Type B pancreatic cell (in vitro differentiated cells): Measurements from ENCODE around the gene DCST2. TPM values are rescaled to one million over a fixed set of nuclear protein-coding genes. Genes with fewer than 3 reads are reported as not detected.

Experiments
- DNase-seq: peaks from one replicate; pipeline ENCODE4 v3.0.0; 2021; ENCODE audit warnings: mixed read lengths; ENCODE audit not compliant: unreplicated experiment; ENCODE audit errors: extremely low spot score
- H3K27ac Mint-ChIP-seq: 2 replicates; pipeline ENCODE4 v1.8.0; 2021; ENCODE audit warnings: mild to moderate bottlenecking, mixed read lengths
- H3K27me3 Mint-ChIP-seq: 2 replicates; pipeline ENCODE4 v1.8.0; 2021; ENCODE audit warnings: mixed read lengths
- H3K36me3 Mint-ChIP-seq: 2 replicates; pipeline ENCODE4 v1.8.0; 2021; ENCODE audit warnings: mixed read lengths
- H3K4me1 Mint-ChIP-seq: one replicate; pipeline ENCODE4 v1.8.0; 2021; ENCODE audit warnings: mixed read lengths; ENCODE audit not compliant: unreplicated experiment
- H3K4me3 Mint-ChIP-seq: 2 replicates; pipeline ENCODE4 v1.8.0; 2021; ENCODE audit warnings: mild to moderate bottlenecking, mixed read lengths
- H3K9me3 Mint-ChIP-seq: 2 replicates; pipeline ENCODE4 v1.8.0; 2021; ENCODE audit warnings: mixed read lengths
- total RNA-seq: library from RNA; stranded (reverse); gene quantifications from 2 replicates; pipeline ENCODE4 v1.2.1, GENCODE V29; 2021; ENCODE audit warnings: low replicate concordance
- TF ChIP-seq, protein P1 (sequence below): fragments of 200-600 bp; sonication (generic); conservative IDR thresholded peaks from 2 replicates; pipeline ENCODE4 v1.5.0; 2021; ENCODE audit warnings: antibody characterized with exemption, mild to moderate bottlenecking

Gene DCST2
- total RNA-seq, 1 donor from 2014 or later = 2.4 TPM

DNA sequence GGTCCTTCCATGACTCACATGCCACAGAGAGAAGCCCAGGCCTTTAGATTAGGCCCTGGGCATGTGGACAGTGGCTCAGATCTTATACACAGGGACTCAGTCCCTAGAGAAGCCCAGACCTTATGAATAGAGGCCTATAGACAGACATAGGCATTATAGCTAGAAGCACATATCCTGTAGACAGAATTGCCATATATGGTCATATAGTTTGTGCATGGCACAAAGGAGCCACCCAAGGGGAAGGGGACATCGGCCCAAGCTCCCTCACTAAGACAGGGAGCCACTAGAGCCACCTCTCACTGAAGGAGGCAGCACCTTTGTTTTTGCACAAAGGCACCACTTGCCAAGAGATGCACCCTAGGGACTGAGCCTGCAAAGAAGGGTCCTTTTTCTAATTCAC lies 42.8 kb upstream of the DCST2 start:
- no peaks in the 10 kb centered on the region for H3K36me3 Mint-ChIP-seq
- H3K4me1 Mint-ChIP-seq = peaks cover 27% of the 10 kb centered on the region
- no peak overlapping the region for H3K27ac Mint-ChIP-seq
- no peaks in the 10 kb centered on the region for H3K9me3 Mint-ChIP-seq
- TF ChIP-seq, protein P1, sequence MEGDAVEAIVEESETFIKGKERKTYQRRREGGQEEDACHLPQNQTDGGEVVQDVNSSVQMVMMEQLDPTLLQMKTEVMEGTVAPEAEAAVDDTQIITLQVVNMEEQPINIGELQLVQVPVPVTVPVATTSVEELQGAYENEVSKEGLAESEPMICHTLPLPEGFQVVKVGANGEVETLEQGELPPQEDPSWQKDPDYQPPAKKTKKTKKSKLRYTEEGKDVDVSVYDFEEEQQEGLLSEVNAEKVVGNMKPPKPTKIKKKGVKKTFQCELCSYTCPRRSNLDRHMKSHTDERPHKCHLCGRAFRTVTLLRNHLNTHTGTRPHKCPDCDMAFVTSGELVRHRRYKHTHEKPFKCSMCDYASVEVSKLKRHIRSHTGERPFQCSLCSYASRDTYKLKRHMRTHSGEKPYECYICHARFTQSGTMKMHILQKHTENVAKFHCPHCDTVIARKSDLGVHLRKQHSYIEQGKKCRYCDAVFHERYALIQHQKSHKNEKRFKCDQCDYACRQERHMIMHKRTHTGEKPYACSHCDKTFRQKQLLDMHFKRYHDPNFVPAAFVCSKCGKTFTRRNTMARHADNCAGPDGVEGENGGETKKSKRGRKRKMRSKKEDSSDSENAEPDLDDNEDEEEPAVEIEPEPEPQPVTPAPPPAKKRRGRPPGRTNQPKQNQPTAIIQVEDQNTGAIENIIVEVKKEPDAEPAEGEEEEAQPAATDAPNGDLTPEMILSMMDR = no peak
- no peak overlapping the region for H3K4me3 Mint-ChIP-seq
- DNase-seq = no peak
- H3K27me3 Mint-ChIP-seq = peaks cover 60% of the 10 kb centered on the region

DNA sequence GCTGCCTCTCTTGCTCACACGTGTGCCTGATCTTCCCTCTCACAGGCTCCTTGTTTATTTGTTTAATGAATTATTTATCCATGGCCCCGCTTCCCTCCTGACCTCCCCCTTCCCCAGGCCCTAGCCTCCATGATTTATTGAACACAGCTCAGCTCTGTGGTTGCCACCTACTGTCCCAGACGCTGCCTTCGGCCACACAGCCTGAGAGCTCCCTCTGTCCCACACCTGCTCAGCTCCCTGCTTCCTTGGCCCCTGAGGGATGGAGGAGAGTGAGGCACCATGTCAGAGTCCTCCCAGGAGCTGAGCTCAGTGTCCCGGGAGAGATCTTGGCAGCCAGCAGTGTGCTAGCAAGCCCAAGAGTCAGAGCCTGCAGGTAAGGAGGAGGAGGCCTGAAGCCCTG lies 42.0 kb upstream of the DCST2 start:
- Mint-ChIP-seq H3K4me3 (no peak overlapping the region), H3K9me3 (no peaks in the 10 kb centered on the region), H3K36me3 (no peaks in the 10 kb centered on the region), H3K27me3 (peaks cover 55% of the 10 kb centered on the region), H3K27ac (no peak overlapping the region), H3K4me1 (peaks cover 24% of the 10 kb centered on the region)
- TF ChIP-seq, protein P1 = no peak
- no peak for DNase-seq

DNA sequence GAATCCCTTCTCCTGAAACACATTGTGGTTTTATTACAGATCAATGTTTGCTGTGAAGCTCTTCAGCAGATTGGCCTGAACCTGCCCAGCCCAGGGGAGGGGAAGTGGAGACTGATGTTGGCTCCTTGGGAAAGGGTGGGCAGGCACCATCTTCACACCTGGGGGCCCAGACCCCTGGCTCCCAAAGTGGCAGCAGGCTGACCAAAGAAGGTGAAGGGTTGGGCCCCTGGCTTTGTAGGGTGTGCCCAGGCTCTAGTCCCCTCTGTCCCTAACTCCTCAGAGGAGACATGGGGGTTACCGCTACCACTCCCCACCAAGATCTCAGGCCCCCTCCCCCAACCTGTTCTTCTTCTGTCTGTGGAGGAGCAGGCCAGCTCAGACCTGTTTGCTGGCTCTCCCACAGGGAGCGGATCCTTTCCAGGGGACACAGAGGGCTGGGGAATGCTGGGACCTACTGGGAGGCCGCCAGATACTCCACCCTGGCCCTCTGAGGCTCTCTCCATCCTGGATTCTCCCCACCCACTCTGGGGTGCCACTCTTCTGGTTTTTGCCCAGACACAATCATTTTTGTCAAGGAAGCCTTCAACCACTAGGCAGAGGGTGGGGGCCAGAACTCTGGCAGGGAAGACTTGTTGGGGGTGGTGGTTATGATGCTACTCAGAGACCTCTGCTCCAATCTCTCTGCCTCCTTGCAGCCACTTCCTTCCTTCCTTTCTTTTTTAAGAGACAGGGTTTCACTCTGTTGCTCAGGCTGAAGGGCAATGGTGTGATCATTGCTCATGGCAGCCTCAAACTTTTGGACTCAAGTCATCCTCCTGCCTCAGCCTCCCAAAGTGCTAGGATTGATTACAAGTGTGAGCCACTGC lies 40.0 kb upstream of the DCST2 start:
- H3K36me3 Mint-ChIP-seq = no peaks in the 10 kb centered on the region
- peaks cover 19% of the 10 kb centered on the region for H3K4me1 Mint-ChIP-seq
- H3K27ac Mint-ChIP-seq = no peak overlapping the region
- no peak overlapping the region for H3K4me3 Mint-ChIP-seq
- H3K9me3 Mint-ChIP-seq = no peaks in the 10 kb centered on the region
- TF ChIP-seq, protein P1 = no peak
- DNase-seq = no peak
- H3K27me3 Mint-ChIP-seq = peaks cover 46% of the 10 kb centered on the region

DNA sequence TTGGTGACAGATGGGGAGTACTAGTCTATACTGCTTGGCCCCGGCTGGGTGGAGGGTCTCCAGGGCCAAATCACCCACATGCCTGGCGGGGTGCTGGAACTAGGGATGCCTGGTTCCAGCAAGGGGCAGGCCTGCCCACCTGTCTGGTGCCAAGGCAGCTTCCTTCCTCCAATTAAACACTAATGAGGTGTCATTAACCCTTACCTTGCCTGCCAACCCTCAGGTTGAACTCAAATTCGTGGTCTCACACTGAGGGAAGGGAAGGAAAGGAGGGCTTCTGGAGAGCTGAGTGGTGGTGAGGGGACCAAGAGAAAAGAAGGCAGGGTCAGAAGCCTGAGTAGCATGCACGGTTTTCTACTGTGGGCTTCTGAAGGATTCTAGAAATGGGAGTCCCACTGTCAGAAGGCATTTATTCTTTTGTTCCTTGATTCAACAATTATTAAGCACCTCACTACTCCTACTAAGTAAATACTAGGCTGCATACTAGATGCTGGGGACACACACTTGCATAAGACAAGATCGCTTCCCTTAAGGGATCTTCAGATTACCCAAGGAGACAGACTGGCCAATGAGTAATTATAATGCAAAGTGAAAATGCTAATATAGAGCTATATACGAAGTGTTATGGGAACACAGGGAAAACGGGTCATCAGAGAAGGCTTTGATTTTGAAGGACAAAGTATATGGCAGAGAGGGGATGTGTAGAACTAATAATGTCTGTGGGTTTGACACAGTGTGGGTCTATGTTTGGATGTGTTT lies 39.1 kb upstream of the DCST2 start:
- Mint-ChIP-seq H3K27ac (peak overlapping the region; percentile 62), H3K9me3 (no peaks in the 10 kb centered on the region), H3K4me1 (peaks cover 15% of the 10 kb centered on the region), H3K27me3 (peaks cover 39% of the 10 kb centered on the region), H3K4me3 (peak overlapping the region; percentile 81), H3K36me3 (no peaks in the 10 kb centered on the region)
- TF ChIP-seq, protein P1 = no peak
- no peak for DNase-seq

DNA sequence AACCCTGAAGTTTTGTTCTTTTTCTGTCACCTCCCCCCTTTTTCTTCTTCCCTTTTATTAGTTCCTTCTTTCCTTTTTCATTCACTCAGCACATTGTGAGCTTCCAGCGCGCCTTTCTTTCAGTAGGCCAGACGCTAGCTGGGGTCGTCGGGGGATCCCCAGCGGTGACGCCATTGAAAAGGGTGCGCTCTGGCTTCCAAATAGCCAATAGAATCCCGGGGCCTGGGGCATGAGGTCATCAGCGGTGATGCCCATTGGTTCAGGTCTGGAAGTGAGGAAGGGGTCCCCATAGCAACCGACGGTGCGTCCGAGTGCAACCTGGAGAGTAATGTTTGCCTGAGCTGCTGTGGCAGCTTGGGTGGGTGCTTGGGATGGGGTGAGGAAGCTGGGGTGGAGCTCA lies 38.1 kb upstream of the DCST2 start:
- no peaks in the 10 kb centered on the region for H3K9me3 Mint-ChIP-seq
- no peak for DNase-seq
- H3K4me1 Mint-ChIP-seq = peaks cover 9% of the 10 kb centered on the region
- TF ChIP-seq, protein P1 = no peak
- H3K36me3 Mint-ChIP-seq = no peaks in the 10 kb centered on the region
- H3K27ac Mint-ChIP-seq = peak overlapping the region; percentile 62
- peaks cover 33% of the 10 kb centered on the region for H3K27me3 Mint-ChIP-seq
- H3K4me3 Mint-ChIP-seq = peak overlapping the region; percentile 81
